ENCODE data around the gene KIR3DL3.
"Not testable (repeated sequence)": the region's sequence is repeated elsewhere in the genome, so short reads cannot be mapped to it uniquely, and the experiment has no call there.

The KIR3DL3 gene

GRCh38 chr19:54724142-54724541, at the start of gene KIR3DL3:
Gene KIR3DL3 (plus strand): TSS chr19:54724442. CDS start chr19:54724497, 55 bp downstream.
- TF ChIP-seq CTCF (IDR thresholded peaks at IDR 0.05; ENCODE audit: insufficient read depth, low read depth, low read length, missing control alignments) = no peak
- no peak within 1 kb of the TSS for H3K4me3 ChIP-seq (ENCODE audit: low read depth, low read length)
- no peak for DNase-seq (ENCODE audit: low read depth)

GRCh38 chr19:54676210-54676834, 47.9 kb upstream of the KIR3DL3 start:
- TF ChIP-seq CTCF (IDR thresholded peaks at IDR 0.05; ENCODE audit: insufficient read depth, low read depth, low read length, missing control alignments) = peak; percentile 83
- DNase-seq (ENCODE audit: low read depth) = peak; percentile 66
- not testable (repeated sequence) for H3K4me3 ChIP-seq (ENCODE audit: low read depth, low read length)

- TF ChIP-seq CTCF (IDR thresholded peaks at IDR 0.05; ENCODE audit: insufficient read depth, low read depth, low read length, missing control alignments) = no peak
- H3K4me3 ChIP-seq (ENCODE audit: low read depth, low read length) = no peak overlapping the region
- no peak for DNase-seq (ENCODE audit: low read depth)
Observed at GRCh38 chr19:54677217-54677616, 47.0 kb upstream of the KIR3DL3 start.

- not testable (repeated sequence) for H3K4me3 ChIP-seq (ENCODE audit: low read depth, low read length); DNase-seq (ENCODE audit: low read depth)
Observed at GRCh38 chr19:54681596-54681995, 42.6 kb upstream of the KIR3DL3 start.

GRCh38 chr19:54682306-54682856, 41.9 kb upstream of the KIR3DL3 start:
- TF ChIP-seq CTCF (IDR thresholded peaks at IDR 0.05; ENCODE audit: insufficient read depth, low read depth, low read length, missing control alignments) = no peak
- no peak overlapping the region for H3K4me3 ChIP-seq (ENCODE audit: low read depth, low read length)
- DNase-seq (ENCODE audit: low read depth) = no peak

GRCh38 chr19:54684527-54684926, 39.7 kb upstream of the KIR3DL3 start:
- no peak overlapping the region for H3K4me3 ChIP-seq (ENCODE audit: low read depth, low read length)
- DNase-seq (ENCODE audit: low read depth) = peak; percentile 57
- no peak for TF ChIP-seq CTCF (IDR thresholded peaks at IDR 0.05; ENCODE audit: insufficient read depth, low read depth, low read length, missing control alignments)

- no peak overlapping the region for H3K4me3 ChIP-seq (ENCODE audit: low read depth, low read length)
- DNase-seq (ENCODE audit: low read depth) = no peak
- TF ChIP-seq CTCF (IDR thresholded peaks at IDR 0.05; ENCODE audit: insufficient read depth, low read depth, low read length, missing control alignments) = no peak
Observed at GRCh38 chr19:54691582-54692297, 32.5 kb upstream of the KIR3DL3 start.
